ENCODE measurements around the gene GAD1.

DNA sequence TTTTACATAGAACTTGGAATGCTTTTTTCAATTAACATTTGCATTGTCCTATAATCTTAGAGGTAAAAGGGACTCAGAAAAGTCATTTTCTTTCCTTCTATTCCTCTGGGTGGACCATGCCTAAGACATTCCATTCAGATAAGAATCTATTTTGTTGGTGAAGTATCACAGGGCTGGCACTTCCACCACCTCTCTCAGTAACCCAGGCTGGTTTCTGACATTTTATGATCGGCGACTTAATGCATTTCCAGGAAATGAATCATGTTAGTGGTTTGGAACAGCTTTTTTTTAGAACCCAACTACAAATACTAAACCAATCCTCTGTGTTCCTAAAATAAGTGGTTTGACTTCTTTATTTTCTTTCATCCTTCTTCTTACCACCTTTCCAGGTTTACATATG, 27.0 kb downstream of the GAD1 start:
- TF ChIP-seq, protein P1, sequence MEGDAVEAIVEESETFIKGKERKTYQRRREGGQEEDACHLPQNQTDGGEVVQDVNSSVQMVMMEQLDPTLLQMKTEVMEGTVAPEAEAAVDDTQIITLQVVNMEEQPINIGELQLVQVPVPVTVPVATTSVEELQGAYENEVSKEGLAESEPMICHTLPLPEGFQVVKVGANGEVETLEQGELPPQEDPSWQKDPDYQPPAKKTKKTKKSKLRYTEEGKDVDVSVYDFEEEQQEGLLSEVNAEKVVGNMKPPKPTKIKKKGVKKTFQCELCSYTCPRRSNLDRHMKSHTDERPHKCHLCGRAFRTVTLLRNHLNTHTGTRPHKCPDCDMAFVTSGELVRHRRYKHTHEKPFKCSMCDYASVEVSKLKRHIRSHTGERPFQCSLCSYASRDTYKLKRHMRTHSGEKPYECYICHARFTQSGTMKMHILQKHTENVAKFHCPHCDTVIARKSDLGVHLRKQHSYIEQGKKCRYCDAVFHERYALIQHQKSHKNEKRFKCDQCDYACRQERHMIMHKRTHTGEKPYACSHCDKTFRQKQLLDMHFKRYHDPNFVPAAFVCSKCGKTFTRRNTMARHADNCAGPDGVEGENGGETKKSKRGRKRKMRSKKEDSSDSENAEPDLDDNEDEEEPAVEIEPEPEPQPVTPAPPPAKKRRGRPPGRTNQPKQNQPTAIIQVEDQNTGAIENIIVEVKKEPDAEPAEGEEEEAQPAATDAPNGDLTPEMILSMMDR (conservative IDR thresholded peaks at IDR 0.05): no peak
- TF ChIP-seq ZFX (IDR thresholded peaks at IDR 0.05): no peak

Measured in C4-2B (cell line).